IPS-20b (cell line): ENCODE data around the gene ZNF618.

Experiments used
- H3K27ac ChIP-seq: one replicate; pipeline ENCODE4 v1.5.1; 2013; ENCODE audit warnings: low read length
- H3K27me3 ChIP-seq: 2 replicates; pipeline ENCODE4 v1.6.1; 2013; ENCODE audit warnings: mild to moderate bottlenecking, low read length, inconsistent platforms; ENCODE audit not compliant: insufficient read depth
- H3K36me3 ChIP-seq: 2 replicates; pipeline ENCODE4 v1.6.1; 2013; ENCODE audit warnings: low read depth, mild to moderate bottlenecking, inconsistent platforms, low read length, moderate library complexity; ENCODE audit not compliant: insufficient read depth
- H3K4me1 ChIP-seq: 2 replicates; pipeline ENCODE4 v1.6.1; 2013; ENCODE audit warnings: mild to moderate bottlenecking, control low read depth, inconsistent platforms, low read length, moderate library complexity; ENCODE audit not compliant: insufficient read depth
- H3K4me3 ChIP-seq: 2 replicates; pipeline ENCODE4 v1.5.1; 2013; ENCODE audit warnings: mild to moderate bottlenecking, low read length, inconsistent platforms
- H3K9ac ChIP-seq: 2 replicates; pipeline ENCODE4 v1.6.1; 2013; ENCODE audit warnings: low read depth, mild to moderate bottlenecking, inconsistent platforms, low read length, moderate library complexity
- H3K9me3 ChIP-seq: 2 replicates; pipeline ENCODE4 v1.6.1; 2013; ENCODE audit warnings: mild to moderate bottlenecking, low read depth, low read length, inconsistent platforms; ENCODE audit not compliant: insufficient read depth

ZNF618 gene

GRCh38 chr9:113876151-113876992 lies at the start of gene ZNF618:
TSS of gene ZNF618 (plus strand) at chr9:113876309. CDS start at chr9:113876381, 72 bp downstream.
- no peak within 1 kb of the TSS for H3K27ac ChIP-seq
- no peaks in the 10 kb centered on the region for H3K36me3 ChIP-seq
- no peaks in the 10 kb centered on the region; the same call in 1 of the 2 replicates for H3K4me1 ChIP-seq
- no peaks in the 10 kb centered on the region for H3K9me3 ChIP-seq
- peak within 1 kb of the TSS; percentile 67 for H3K9ac ChIP-seq
- H3K4me3 ChIP-seq, result peak within 1 kb of the TSS; percentile 74
- H3K27me3 ChIP-seq, result peaks cover 13% of the 10 kb centered on the region

GRCh38 chr9:113828221-113828620 lies 47.9 kb upstream of the ZNF618 start:
- no peak overlapping the region for H3K4me3 ChIP-seq
- no peak overlapping the region for H3K9ac ChIP-seq
- H3K27ac ChIP-seq, result no peak overlapping the region
- no peaks in the 10 kb centered on the region for H3K36me3 ChIP-seq
- H3K4me1 ChIP-seq, result no peaks in the 10 kb centered on the region
- H3K27me3 ChIP-seq, result no peaks in the 10 kb centered on the region
- peaks cover 5% of the 10 kb centered on the region; the same call in 1 of the 2 replicates for H3K9me3 ChIP-seq

GRCh38 chr9:113837334-113837733 lies 38.8 kb upstream of the ZNF618 start:
- H3K9ac ChIP-seq, result no peak overlapping the region
- no peak overlapping the region for H3K4me3 ChIP-seq
- H3K27ac ChIP-seq, result no peak overlapping the region
- peaks cover 3% of the 10 kb centered on the region; the same call in 1 of the 2 replicates for H3K9me3 ChIP-seq
- no peaks in the 10 kb centered on the region for H3K4me1 ChIP-seq
- H3K27me3 ChIP-seq, result no peaks in the 10 kb centered on the region
- no peaks in the 10 kb centered on the region for H3K36me3 ChIP-seq

- no peak overlapping the region for H3K9ac ChIP-seq
- no peak overlapping the region for H3K27ac ChIP-seq
- no peak overlapping the region for H3K4me3 ChIP-seq
- H3K36me3 ChIP-seq, result no peaks in the 10 kb centered on the region
- no peaks in the 10 kb centered on the region for H3K4me1 ChIP-seq
- H3K27me3 ChIP-seq, result no peaks in the 10 kb centered on the region
- H3K9me3 ChIP-seq, result no peaks in the 10 kb centered on the region
These were observed 34.0 kb upstream of the ZNF618 start for GRCh38 chr9:113842086-113842485.

- Histone ChIP-seq H3K36me3 (no peaks in the 10 kb centered on the region), H3K9me3 (no peaks in the 10 kb centered on the region), H3K27ac (no peak overlapping the region), H3K9ac (no peak overlapping the region), H3K27me3 (no peaks in the 10 kb centered on the region), H3K4me1 (no peaks in the 10 kb centered on the region), H3K4me3 (no peak overlapping the region)
These were observed 31.6 kb upstream of the ZNF618 start for GRCh38 chr9:113844466-113844865.

- Histone ChIP-seq H3K4me1 (no peaks in the 10 kb centered on the region), H3K36me3 (no peaks in the 10 kb centered on the region), H3K27ac (no peak overlapping the region), H3K4me3 (no peak overlapping the region), H3K9ac (no peak overlapping the region), H3K27me3 (no peaks in the 10 kb centered on the region), H3K9me3 (no peaks in the 10 kb centered on the region)
These were observed 24.8 kb upstream of the ZNF618 start for GRCh38 chr9:113851359-113851758.

GRCh38 chr9:113851873-113852272 lies 24.2 kb upstream of the ZNF618 start:
- Histone ChIP-seq H3K27me3 (no peaks in the 10 kb centered on the region), H3K9ac (no peak overlapping the region), H3K4me3 (no peak overlapping the region), H3K4me1 (no peaks in the 10 kb centered on the region), H3K27ac (no peak overlapping the region), H3K9me3 (no peaks in the 10 kb centered on the region), H3K36me3 (no peaks in the 10 kb centered on the region)

- Histone ChIP-seq H3K27ac (no peak overlapping the region), H3K27me3 (no peaks in the 10 kb centered on the region), H3K9me3 (no peaks in the 10 kb centered on the region), H3K9ac (no peak overlapping the region), H3K36me3 (no peaks in the 10 kb centered on the region), H3K4me3 (no peak overlapping the region), H3K4me1 (0 out of 2 replicates have a peak, but pooled peaks cover 7% of the 10 kb centered on the region)
These were observed 22.8 kb upstream of the ZNF618 start for GRCh38 chr9:113853333-113853732.

- Histone ChIP-seq H3K4me1 (0 out of 2 replicates have a peak, but pooled peaks cover 10% of the 10 kb centered on the region), H3K4me3 (no peak overlapping the region), H3K27me3 (no peaks in the 10 kb centered on the region), H3K9me3 (no peaks in the 10 kb centered on the region), H3K27ac (no peak overlapping the region), H3K36me3 (no peaks in the 10 kb centered on the region), H3K9ac (no peak overlapping the region)
These were observed 21.8 kb upstream of the ZNF618 start for GRCh38 chr9:113854310-113854709.

GRCh38 chr9:113857875-113858274 lies 18.2 kb upstream of the ZNF618 start:
- Histone ChIP-seq H3K9ac (no peak overlapping the region), H3K9me3 (no peaks in the 10 kb centered on the region), H3K27me3 (no peaks in the 10 kb centered on the region), H3K27ac (no peak overlapping the region), H3K4me3 (no peak overlapping the region), H3K36me3 (no peaks in the 10 kb centered on the region), H3K4me1 (0 out of 2 replicates have a peak, but pooled peaks cover 10% of the 10 kb centered on the region)

GRCh38 chr9:113858282-113858681 lies 17.8 kb upstream of the ZNF618 start:
- no peak overlapping the region for H3K9ac ChIP-seq
- H3K27ac ChIP-seq, result no peak overlapping the region
- H3K27me3 ChIP-seq, result no peaks in the 10 kb centered on the region
- no peaks in the 10 kb centered on the region for H3K36me3 ChIP-seq
- H3K4me3 ChIP-seq, result no peak overlapping the region
- 0 out of 2 replicates have a peak, but pooled peaks cover 10% of the 10 kb centered on the region for H3K4me1 ChIP-seq
- no peaks in the 10 kb centered on the region for H3K9me3 ChIP-seq

- H3K36me3 ChIP-seq, result no peaks in the 10 kb centered on the region
- H3K27ac ChIP-seq, result no peak overlapping the region
- H3K4me1 ChIP-seq, result 0 out of 2 replicates have a peak, but pooled peaks cover 3% of the 10 kb centered on the region
- no peaks in the 10 kb centered on the region for H3K27me3 ChIP-seq
- H3K9ac ChIP-seq, result no peak overlapping the region
- no peaks in the 10 kb centered on the region for H3K9me3 ChIP-seq
- no peak overlapping the region for H3K4me3 ChIP-seq
These were observed 12.8 kb upstream of the ZNF618 start for GRCh38 chr9:113863345-113863744.
